ENCODE results near the gene CLEC10A. TPM values are rescaled to one million over a fixed set of nuclear protein-coding genes. Genes with fewer than 3 reads are reported as not detected.

Gene CLEC10A
- not detected in 2 replicates for total RNA-seq

GRCh38 chr17:7079581-7080455 is at the start of gene CLEC10A:
TSS of gene CLEC10A (minus strand) at chr17:7080251. CDS start at chr17:7078812, 1,439 bp downstream.

DNA sequence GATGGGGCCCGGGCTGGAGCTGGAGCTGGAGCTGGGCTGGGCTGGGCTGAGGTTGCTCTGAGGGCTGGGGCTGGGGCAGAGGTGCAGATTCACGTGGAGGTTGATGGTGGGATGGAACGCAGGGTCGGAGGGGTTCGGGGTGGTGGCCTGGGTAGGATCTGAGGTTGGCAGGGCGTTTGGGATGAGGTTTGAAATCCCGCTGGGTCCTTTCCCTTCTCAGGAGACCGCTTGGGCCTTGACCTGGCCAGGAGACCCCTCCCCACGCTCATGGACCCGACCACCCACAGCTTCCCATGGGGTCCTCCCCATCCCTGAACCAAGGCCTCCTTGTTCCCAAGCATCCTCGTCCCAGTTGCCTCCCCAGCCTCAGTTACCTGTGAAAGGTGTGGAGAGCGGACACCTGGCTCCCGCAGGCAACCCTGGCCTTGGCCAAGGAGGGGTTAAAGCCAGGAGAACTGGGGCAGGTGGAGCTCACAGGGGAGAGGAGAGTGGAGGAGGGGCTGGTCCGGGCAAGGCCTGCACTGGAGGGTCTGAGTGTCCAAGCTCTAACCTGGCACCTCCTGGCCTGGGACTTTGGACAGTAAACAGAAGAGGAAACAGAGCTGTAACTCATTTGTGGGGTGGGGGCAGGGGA is 34.3 kb upstream of the CLEC10A start, which contains the start of gene ASGR2:
ASGR2 (minus strand) TSS at position 582 of the 634 bp plus-strand sequence. CDS start 582 bp downstream, outside the sequence.

DNA sequence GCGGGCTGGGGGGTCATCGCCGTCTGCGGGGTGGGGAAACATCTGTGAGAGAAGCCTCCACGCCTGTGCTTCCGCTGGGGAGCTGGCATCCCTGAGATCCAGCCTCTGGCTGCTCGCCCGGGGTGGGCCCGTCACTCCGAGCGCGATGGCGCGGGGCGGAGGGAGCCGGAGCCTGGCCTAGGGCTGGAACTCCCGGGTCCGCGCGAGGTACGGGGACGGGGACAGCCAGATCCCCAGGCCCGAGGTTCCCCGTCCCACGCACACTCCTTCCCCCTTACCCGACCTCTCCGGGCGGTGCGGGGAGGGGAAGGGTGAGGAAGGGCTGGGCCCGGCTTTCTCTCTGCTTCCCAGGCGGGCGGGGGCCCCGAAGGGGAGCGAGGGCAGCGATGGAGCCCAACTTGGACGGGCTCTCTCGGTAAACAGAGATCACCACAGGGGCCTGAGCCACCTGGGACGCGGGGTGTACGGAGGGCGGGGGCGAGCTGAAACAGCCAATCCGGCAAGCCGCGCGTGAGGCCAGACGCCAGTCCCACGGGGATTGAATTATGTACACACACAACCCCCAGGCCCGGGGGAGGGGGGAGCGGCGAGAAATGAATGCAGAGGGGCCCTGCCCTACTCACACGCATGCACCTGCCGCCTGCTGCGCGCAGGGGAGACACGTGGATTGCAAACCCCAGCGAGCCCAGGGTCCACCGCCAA is 36.4 kb downstream of the CLEC10A start, which contains the start of gene SLC16A11:
SLC16A11 (minus strand) TSS at position 596 of the 702 bp plus-strand sequence; CDS start at position 17, 579 bp downstream.

DNA sequence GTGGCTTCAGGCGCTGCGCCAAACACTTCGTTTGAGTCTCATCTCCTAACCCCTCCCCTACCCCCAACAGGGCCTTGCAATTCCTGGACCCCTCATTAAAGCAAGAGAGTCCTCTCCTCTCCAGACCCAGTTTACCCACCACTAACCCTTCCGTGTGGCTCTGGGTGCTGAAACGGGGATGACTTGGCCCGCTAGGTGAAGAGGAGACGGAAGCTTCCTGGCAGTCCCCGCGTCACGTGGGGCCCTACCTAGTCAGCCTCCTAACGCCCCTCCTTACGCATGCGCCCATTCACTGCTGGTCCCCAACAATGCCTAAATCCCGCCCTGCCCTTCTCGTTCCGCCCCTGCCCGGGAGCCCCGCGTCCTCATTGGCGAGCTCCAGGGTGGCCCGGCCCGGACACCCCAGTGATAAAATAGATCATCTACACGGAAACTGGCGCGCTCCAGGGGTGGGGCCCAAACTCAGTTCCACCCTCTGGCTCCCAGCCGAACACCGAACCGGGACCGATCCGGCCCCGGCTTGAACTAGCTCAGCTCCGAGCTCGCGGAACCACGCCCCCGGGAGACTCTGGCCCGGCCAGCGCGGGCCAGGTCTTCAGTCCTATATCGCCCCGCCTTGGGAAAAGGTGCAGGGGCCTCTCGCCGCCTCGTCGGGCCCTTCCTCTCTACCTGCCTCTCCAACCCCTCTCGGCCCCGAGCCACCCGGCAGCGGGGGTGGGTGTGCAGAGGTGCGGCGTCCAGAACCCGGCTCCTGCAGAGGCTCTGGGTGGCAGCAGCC is 44.3 kb downstream of the CLEC10A start, which contains the start of gene SLC16A13:
SLC16A13 (plus strand) TSS at position 425 of the 778 bp plus-strand sequence. CDS start 368 bp downstream, outside the sequence.

Other genes with a start within 250 kb of the CLEC10A start
- gene TEKT1, start 248.5 kb downstream of the CLEC10A start, total RNA-seq = not detected in 2 replicates
- not detected in 2 replicates for gene ALOX12, start 84.2 kb downstream of the CLEC10A start, total RNA-seq
- 339 and 414 TPM in 2 replicates for gene RNASEK, start 67.6 kb downstream of the CLEC10A start, total RNA-seq
- gene BCL6B, start 57.2 kb downstream of the CLEC10A start, total RNA-seq = 32.2 and 37.0 TPM in 2 replicates
- gene SLC16A13, start 44.2 kb downstream of the CLEC10A start, total RNA-seq = 5.2 and 5.7 TPM in 2 replicates
- gene SLC16A11, start 36.2 kb downstream of the CLEC10A start, total RNA-seq = 0.69 and 0.73 TPM in 2 replicates
- gene ASGR2, start 34.6 kb upstream of the CLEC10A start, total RNA-seq = not detected in 2 replicates
- gene ASGR1, start 99.1 kb upstream of the CLEC10A start, total RNA-seq = 2.8 and 4.1 TPM in 2 replicates
- gene DLG4, start 139.6 kb upstream of the CLEC10A start, total RNA-seq = 4.7 and 8.4 TPM in 2 replicates
- 187 and 204 TPM in 2 replicates for gene ACADVL, start 139.7 kb upstream of the CLEC10A start, total RNA-seq
- 36.6 and 41.9 TPM in 2 replicates for gene DVL2, start 154.3 kb upstream of the CLEC10A start, total RNA-seq
- gene PHF23, start 159.2 kb upstream of the CLEC10A start, total RNA-seq = 26.9 and 41.7 TPM in 2 replicates
- gene GABARAP, start 162.2 kb upstream of the CLEC10A start, total RNA-seq = 280 and 300 TPM in 2 replicates
- 49.4 and 51.8 TPM in 2 replicates for gene CTDNEP1, start 171.5 kb upstream of the CLEC10A start, total RNA-seq
- 32.8 and 37.0 TPM in 2 replicates for gene ELP5, start 172.0 kb upstream of the CLEC10A start, total RNA-seq
- gene CLDN7, start 182.2 kb upstream of the CLEC10A start, total RNA-seq = 8.7 and 12.3 TPM in 2 replicates
- gene SLC2A4, start 201.5 kb upstream of the CLEC10A start, total RNA-seq = 0.10 and 0.13 TPM in 2 replicates
- gene YBX2, start 214.4 kb upstream of the CLEC10A start, total RNA-seq = not detected in 2 replicates
- 572 and 718 TPM in 2 replicates for gene EIF5A, start 227.4 kb upstream of the CLEC10A start, total RNA-seq
- 63.7 and 93.7 TPM in 2 replicates for gene GPS2, start 235.1 kb upstream of the CLEC10A start, total RNA-seq
- gene NEURL4, start 249.1 kb upstream of the CLEC10A start, total RNA-seq = 9.8 and 11.4 TPM in 2 replicates

Data from mammary microvascular endothelial cell (primary cell).